SU-DHL-6 (cell line): Measurements from ENCODE around the gene NCOA1.

ENCODE experiments used
- H2AFZ ChIP-seq: fragments of 200-600 bp; sonication (generic); 2 replicates; pipeline ENCODE4 v1.6.1; 2014; ENCODE audit warnings: low read depth, mild to moderate bottlenecking, moderate library complexity, mixed read lengths, antibody characterized with exemption, low read length; ENCODE audit not compliant: severe bottlenecking
- H3F3A ChIP-seq: fragments of 200-600 bp; shearing (Covaris generic); 2 replicates; pipeline ENCODE4 v1.6.0; 2016; ENCODE audit warnings: antibody characterized with exemption, mild to moderate bottlenecking; ENCODE audit not compliant: insufficient read depth
- H3K27ac ChIP-seq: fragments of 200-600 bp; sonication (generic); 2 replicates; pipeline ENCODE4 v1.5.1; 2016; ENCODE audit warnings: low read depth, mild to moderate bottlenecking, low read length, moderate library complexity, mixed read lengths
- H3K27me3 ChIP-seq: fragments of 200-600 bp; sonication (generic), shearing (Covaris generic); 2 replicates; pipeline ENCODE4 v1.6.0; 2014; ENCODE audit warnings: mild to moderate bottlenecking, low read length
- H3K36me3 ChIP-seq: fragments of 200-600 bp; sonication (generic); 2 replicates; pipeline ENCODE4 v1.6.1; 2014; ENCODE audit warnings: mild to moderate bottlenecking, low read length, mixed read lengths
- H3K4me2 ChIP-seq: fragments of 300-600, 200-600 bp; shearing (Covaris generic), sonication (generic); 2 replicates; pipeline ENCODE4 v1.6.0; 2014; ENCODE audit warnings: low read length, low read depth, mild to moderate bottlenecking; ENCODE audit not compliant: poor library complexity, severe bottlenecking
- H3K4me3 ChIP-seq: fragments of 200-600 bp; sonication (generic); 2 replicates; pipeline ENCODE4 v1.5.1; 2014; ENCODE audit warnings: antibody characterized with exemption, low read length, mild to moderate bottlenecking, mixed read lengths; ENCODE audit not compliant: insufficient read depth, poor library complexity, severe bottlenecking
- H3K79me2 ChIP-seq: fragments of 200-600 bp; sonication (generic); 2 replicates; pipeline ENCODE4 v1.6.1; 2014; ENCODE audit warnings: mild to moderate bottlenecking, low read length, moderate library complexity; ENCODE audit not compliant: insufficient read depth
- H3K9ac ChIP-seq: fragments of 200-600 bp; sonication (generic); 2 replicates; pipeline ENCODE4 v1.7.0; 2014; ENCODE audit warnings: mild to moderate bottlenecking, low read length
- H3K9me2 ChIP-seq: fragments of 200-600 bp; sonication (generic); replicated peaks from 2 replicates; pipeline ENCODE4 v1.6.1; 2014; ENCODE audit warnings: low read length; ENCODE audit not compliant: insufficient read depth
- H3K9me3 ChIP-seq: fragments of 200-600 bp; sonication (generic); 2 replicates; pipeline ENCODE4 v1.6.1; 2014; ENCODE audit warnings: low read length, mixed read lengths; ENCODE audit not compliant: insufficient read depth
- H4K20me1 ChIP-seq: fragments of 200-600 bp; sonication (generic); 2 replicates; pipeline ENCODE4 v1.6.1; 2014; ENCODE audit warnings: low read depth, mild to moderate bottlenecking, antibody characterized with exemption, low read length, moderate library complexity, mixed read lengths
- EZH2phosphoT487 ChIP-seq: fragments of 200-600 bp; sonication (generic), shearing (Covaris generic); conservative IDR thresholded peaks from 2 replicates; pipeline ENCODE4 v1.6.1; 2018; ENCODE audit warnings: mild to moderate bottlenecking, antibody characterized with exemption, low read length, moderate library complexity, mixed read lengths
- TF ChIP-seq, protein P1 (sequence below): fragments of 200-600 bp; sonication (generic); IDR thresholded peaks from one replicate; pipeline ENCODE4 v1.5.1; 2017; ENCODE audit warnings: antibody characterized with exemption, mild to moderate bottlenecking, low read length, moderate library complexity; ENCODE audit not compliant: insufficient read depth, poor library complexity, severe bottlenecking

Gene NCOA1

DNA sequence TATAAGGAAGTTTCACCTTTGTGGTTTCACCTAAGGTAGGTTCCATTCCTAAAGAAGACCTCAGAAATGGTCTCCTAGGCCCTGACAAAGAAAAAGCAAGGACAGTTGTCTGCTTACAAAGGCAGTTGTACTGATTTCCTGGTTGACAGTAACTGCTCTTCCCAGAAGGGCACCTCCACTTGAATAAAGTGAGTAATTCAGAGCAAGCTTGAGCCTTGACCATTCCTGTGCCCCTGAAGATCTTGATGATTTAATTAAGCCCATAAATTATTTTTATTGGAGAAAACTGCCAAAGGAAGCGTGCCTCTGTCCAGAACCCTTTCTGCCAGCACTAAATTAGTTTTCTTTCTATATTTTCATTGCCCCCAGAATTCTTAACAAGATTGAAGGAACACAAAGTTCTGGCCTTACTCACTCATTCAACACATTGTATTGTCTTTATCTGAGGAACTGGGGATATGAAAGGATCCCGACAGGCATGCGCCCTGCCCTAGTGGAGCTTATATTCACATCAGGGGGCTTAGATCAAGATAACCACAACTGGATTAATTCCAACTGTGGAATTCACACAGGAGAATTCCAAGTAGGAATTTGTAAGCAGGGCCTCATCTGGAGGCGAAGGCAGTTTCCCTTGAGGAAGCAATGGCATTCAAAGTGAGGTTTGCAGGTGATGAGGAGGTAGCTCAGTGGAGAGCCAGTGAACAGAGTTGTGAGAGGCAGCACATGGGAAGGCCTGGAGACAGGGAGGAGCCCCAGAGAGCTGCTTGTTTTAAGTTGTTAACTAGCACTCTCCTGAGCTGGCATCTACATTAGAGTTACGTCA, 280.9 kb downstream of the NCOA1 start:
- Histone ChIP-seq H3K4me3 (no peak overlapping the region), H3K9me2 (no peaks in the 10 kb centered on the region), H3K36me3 (no peaks in the 10 kb centered on the region), H3F3A (no peaks in the 10 kb centered on the region), H3K9ac (no peak overlapping the region), H3K27me3 (no peaks in the 10 kb centered on the region), H3K79me2 (no peaks in the 10 kb centered on the region), H4K20me1 (no peaks in the 10 kb centered on the region), H3K4me2 (no peak overlapping the region), H2AFZ (no peak overlapping the region), H3K27ac (no peak overlapping the region), H3K9me3 (no peaks in the 10 kb centered on the region)
- no peak for TF ChIP-seq EZH2phosphoT487
- TF ChIP-seq, protein P1, sequence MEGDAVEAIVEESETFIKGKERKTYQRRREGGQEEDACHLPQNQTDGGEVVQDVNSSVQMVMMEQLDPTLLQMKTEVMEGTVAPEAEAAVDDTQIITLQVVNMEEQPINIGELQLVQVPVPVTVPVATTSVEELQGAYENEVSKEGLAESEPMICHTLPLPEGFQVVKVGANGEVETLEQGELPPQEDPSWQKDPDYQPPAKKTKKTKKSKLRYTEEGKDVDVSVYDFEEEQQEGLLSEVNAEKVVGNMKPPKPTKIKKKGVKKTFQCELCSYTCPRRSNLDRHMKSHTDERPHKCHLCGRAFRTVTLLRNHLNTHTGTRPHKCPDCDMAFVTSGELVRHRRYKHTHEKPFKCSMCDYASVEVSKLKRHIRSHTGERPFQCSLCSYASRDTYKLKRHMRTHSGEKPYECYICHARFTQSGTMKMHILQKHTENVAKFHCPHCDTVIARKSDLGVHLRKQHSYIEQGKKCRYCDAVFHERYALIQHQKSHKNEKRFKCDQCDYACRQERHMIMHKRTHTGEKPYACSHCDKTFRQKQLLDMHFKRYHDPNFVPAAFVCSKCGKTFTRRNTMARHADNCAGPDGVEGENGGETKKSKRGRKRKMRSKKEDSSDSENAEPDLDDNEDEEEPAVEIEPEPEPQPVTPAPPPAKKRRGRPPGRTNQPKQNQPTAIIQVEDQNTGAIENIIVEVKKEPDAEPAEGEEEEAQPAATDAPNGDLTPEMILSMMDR, result no peak

DNA sequence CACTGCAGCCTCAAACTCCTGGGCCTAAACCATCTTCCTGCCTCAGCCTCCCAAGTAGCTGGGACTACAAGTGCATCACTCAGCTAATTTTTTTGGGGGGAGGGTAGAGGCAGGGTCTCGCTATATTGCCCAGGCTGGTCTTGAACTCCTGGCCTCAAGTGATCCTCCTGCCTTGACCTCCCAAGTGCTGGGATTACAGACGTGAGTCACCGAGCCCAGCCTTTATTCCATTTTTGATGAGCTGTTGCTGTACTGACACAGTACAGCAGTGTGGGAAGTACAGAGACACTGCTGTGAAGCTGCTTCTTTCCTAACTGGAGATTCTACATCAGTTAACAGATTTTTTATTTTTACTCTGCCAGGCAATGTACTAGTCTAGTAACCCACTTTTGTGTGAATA, 283.3 kb downstream of the NCOA1 start:
- H3K4me2 ChIP-seq, result no peak overlapping the region
- no peak overlapping the region for H3K27ac ChIP-seq
- no peak overlapping the region for H2AFZ ChIP-seq
- H3K9ac ChIP-seq, result no peak overlapping the region
- no peak for TF ChIP-seq EZH2phosphoT487
- TF ChIP-seq, protein P1, result no peak
- no peaks in the 10 kb centered on the region for H3K9me2 ChIP-seq
- H3K79me2 ChIP-seq, result no peaks in the 10 kb centered on the region
- H3K27me3 ChIP-seq, result no peaks in the 10 kb centered on the region
- H3K36me3 ChIP-seq, result no peaks in the 10 kb centered on the region
- no peak overlapping the region for H3K4me3 ChIP-seq
- no peaks in the 10 kb centered on the region for H3K9me3 ChIP-seq
- H3F3A ChIP-seq, result no peaks in the 10 kb centered on the region
- H4K20me1 ChIP-seq, result no peaks in the 10 kb centered on the region

DNA sequence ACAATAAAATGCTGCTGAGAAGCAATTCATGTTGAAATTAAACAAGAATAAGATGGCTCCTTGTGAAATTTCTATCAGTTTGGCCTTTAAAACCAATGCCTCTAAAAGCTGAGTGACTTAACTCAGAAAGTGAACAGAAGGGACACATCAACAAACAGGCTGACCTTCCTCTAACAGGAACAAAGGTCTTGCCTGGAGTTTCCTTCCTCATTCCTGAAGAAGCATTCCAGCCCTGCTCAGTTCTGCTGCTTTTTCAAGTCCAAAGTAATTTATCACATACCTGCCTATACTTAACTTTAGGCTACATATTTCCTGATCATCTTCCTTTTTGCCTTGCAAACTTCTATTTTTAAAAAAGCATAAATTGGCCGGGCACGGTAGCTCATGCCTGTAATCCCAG, 288.1 kb downstream of the NCOA1 start:
- H3F3A ChIP-seq, result no peaks in the 10 kb centered on the region
- H4K20me1 ChIP-seq, result no peaks in the 10 kb centered on the region
- H3K27ac ChIP-seq, result no peak overlapping the region
- no peaks in the 10 kb centered on the region for H3K79me2 ChIP-seq
- H3K9me3 ChIP-seq, result no peaks in the 10 kb centered on the region
- no peaks in the 10 kb centered on the region for H3K36me3 ChIP-seq
- no peak overlapping the region for H2AFZ ChIP-seq
- no peak overlapping the region for H3K9ac ChIP-seq
- H3K27me3 ChIP-seq, result no peaks in the 10 kb centered on the region
- H3K4me3 ChIP-seq, result no peak overlapping the region
- H3K9me2 ChIP-seq, result no peaks in the 10 kb centered on the region
- no peak overlapping the region for H3K4me2 ChIP-seq
- TF ChIP-seq EZH2phosphoT487, result no peak
- TF ChIP-seq, protein P1, result no peak
